ENCODE data around the gene PDLIM4. TPM values are rescaled to one million over a fixed set of nuclear protein-coding genes. Genes with fewer than 3 reads are reported as not detected.
A peak's percentile ranks its signal among the peaks of the same experiment; 100 is the strongest.

PDLIM4 gene
- total RNA-seq, 4 donors from 2014 or later: 9.7 to 43.4 (median 19.7) TPM

GRCh38 chr5:132280371-132281240, 23.1 kb downstream of the PDLIM4 start:
- no peaks in the 10 kb centered on the region for H3K36me3 ChIP-seq
- WGBS, 2 donors (ENCODE audit: low coverage in 1 of 2): 86 to 90% methylated on average over 4 to 5 of the region's 5 CpGs
- no peak overlapping the region for H3K4me3 ChIP-seq
- TF ChIP-seq POLR2A (IDR thresholded peaks at IDR 0.05) (no peak), EP300 (IDR thresholded peaks at IDR 0.05; ENCODE audit: low read depth) (no peak), POLR2AphosphoS5 (IDR thresholded peaks at IDR 0.05) (no peak), CTCF (IDR thresholded peaks at IDR 0.05) (no peak)
- peaks cover 2 to 27% (median 12%) of the 10 kb centered on the region in 4 donors for H3K4me1 ChIP-seq
- H3K9me3 ChIP-seq: no peaks in the 10 kb centered on the region
- H3K27ac ChIP-seq: no peak overlapping the region
- DNase-seq: no peak
- no peaks in the 10 kb centered on the region for H3K27me3 ChIP-seq
- intact Hi-C loops (cut with DNase I; ENCODE audit: low total_unique reads) (no loop called here), in situ Hi-C loops (cut with MboI; ENCODE audit: low pct_ligation_motif_present in 1 of 4, low pct_unique_long_range_greater_than_20kb in 1 of 4, low sequenced_read_pairs in 3 of 4) (no loop called here)

GRCh38 chr5:132281856-132282614, 24.5 kb downstream of the PDLIM4 start:
- no peak for TF ChIP-seq EP300 (IDR thresholded peaks at IDR 0.05; ENCODE audit: low read depth)
- no peak for TF ChIP-seq POLR2A (IDR thresholded peaks at IDR 0.05)
- no peak for TF ChIP-seq CTCF (IDR thresholded peaks at IDR 0.05)
- no peak for TF ChIP-seq POLR2AphosphoS5 (IDR thresholded peaks at IDR 0.05)
- H3K4me3 ChIP-seq: no peak overlapping the region
- H3K4me1 ChIP-seq: peaks cover 2 to 24% (median 12%) of the 10 kb centered on the region in 4 donors
- intact Hi-C loops (cut with DNase I; ENCODE audit: low total_unique reads) (no loop called here), in situ Hi-C loops (cut with MboI; ENCODE audit: low pct_ligation_motif_present in 1 of 4, low pct_unique_long_range_greater_than_20kb in 1 of 4, low sequenced_read_pairs in 3 of 4) (no loop called here)
- H3K36me3 ChIP-seq: no peaks in the 10 kb centered on the region
- DNase-seq: no peak
- WGBS, 2 donors (ENCODE audit: low coverage in 1 of 2): 83 to 86% methylated on average over 1 to 9 of the region's 9 CpGs
- H3K9me3 ChIP-seq: no peaks in the 10 kb centered on the region
- no peaks in the 10 kb centered on the region for H3K27me3 ChIP-seq
- H3K27ac ChIP-seq: no peak overlapping the region

- Histone ChIP-seq H3K4me3 (no peak overlapping the region), H3K27ac (no peak overlapping the region), H3K36me3 (no peaks in the 10 kb centered on the region), H3K27me3 (no peaks in the 10 kb centered on the region), H3K9me3 (no peaks in the 10 kb centered on the region), H3K4me1 (peaks cover under 1 to 9% (median 2%) of the 10 kb centered on the region in 4 donors)
- 34% methylated on average over 5 of the region's 5 CpGs; no CpG with 5 or more reads in 1 of the 2 donors for WGBS, 2 donors (ENCODE audit: low coverage in 1 of 2)
- TF ChIP-seq CTCF (IDR thresholded peaks at IDR 0.05) (peak; percentile 36 to 57 (median 49)), POLR2AphosphoS5 (IDR thresholded peaks at IDR 0.05) (no peak), POLR2A (IDR thresholded peaks at IDR 0.05) (no peak), EP300 (IDR thresholded peaks at IDR 0.05; ENCODE audit: low read depth) (no peak)
- in situ Hi-C loops (cut with MboI; ENCODE audit: low pct_ligation_motif_present in 1 of 4, low pct_unique_long_range_greater_than_20kb in 1 of 4, low sequenced_read_pairs in 3 of 4): no loop called here
- intact Hi-C loops (cut with DNase I; ENCODE audit: low total_unique reads): no loop called here
- no peak for DNase-seq
These were observed 26.0 kb downstream of the PDLIM4 start for GRCh38 chr5:132283423-132284043.

GRCh38 chr5:132289097-132289496, 31.6 kb downstream of the PDLIM4 start:
- 82 to 100% methylated on average over 1 to 3 of the region's 3 CpGs for WGBS, 2 donors (ENCODE audit: low coverage in 1 of 2)
- H3K4me1 ChIP-seq: peaks cover 10 to 13% (median 11%) of the 10 kb centered on the region in 4 donors
- H3K27ac ChIP-seq: no peak overlapping the region
- no peaks in the 10 kb centered on the region for H3K9me3 ChIP-seq
- no peaks in the 10 kb centered on the region for H3K36me3 ChIP-seq
- no peak for TF ChIP-seq POLR2AphosphoS5 (IDR thresholded peaks at IDR 0.05)
- TF ChIP-seq POLR2A (IDR thresholded peaks at IDR 0.05): no peak
- TF ChIP-seq CTCF (IDR thresholded peaks at IDR 0.05): no peak
- TF ChIP-seq EP300 (IDR thresholded peaks at IDR 0.05; ENCODE audit: low read depth): no peak
- intact Hi-C loops (cut with DNase I; ENCODE audit: low total_unique reads): no loop called here
- H3K27me3 ChIP-seq: no peaks in the 10 kb centered on the region
- no peak for DNase-seq
- in situ Hi-C loops (cut with MboI; ENCODE audit: low pct_ligation_motif_present in 1 of 4, low pct_unique_long_range_greater_than_20kb in 1 of 4, low sequenced_read_pairs in 3 of 4): no loop called here
- no peak overlapping the region for H3K4me3 ChIP-seq
